GM11168 (cell line): Measurements from ENCODE around the gene GLRX5.

Source experiments
- in situ Hi-C: fragments of 300-500 bp; cut with MboI; formaldehyde crosslinking; loops from one replicate; pipeline ENCODE4 v1.12.0; 2022; ENCODE audit warnings: low sequenced_read_pairs; ENCODE audit not compliant: unreplicated experiment

The GLRX5 gene

DNA sequence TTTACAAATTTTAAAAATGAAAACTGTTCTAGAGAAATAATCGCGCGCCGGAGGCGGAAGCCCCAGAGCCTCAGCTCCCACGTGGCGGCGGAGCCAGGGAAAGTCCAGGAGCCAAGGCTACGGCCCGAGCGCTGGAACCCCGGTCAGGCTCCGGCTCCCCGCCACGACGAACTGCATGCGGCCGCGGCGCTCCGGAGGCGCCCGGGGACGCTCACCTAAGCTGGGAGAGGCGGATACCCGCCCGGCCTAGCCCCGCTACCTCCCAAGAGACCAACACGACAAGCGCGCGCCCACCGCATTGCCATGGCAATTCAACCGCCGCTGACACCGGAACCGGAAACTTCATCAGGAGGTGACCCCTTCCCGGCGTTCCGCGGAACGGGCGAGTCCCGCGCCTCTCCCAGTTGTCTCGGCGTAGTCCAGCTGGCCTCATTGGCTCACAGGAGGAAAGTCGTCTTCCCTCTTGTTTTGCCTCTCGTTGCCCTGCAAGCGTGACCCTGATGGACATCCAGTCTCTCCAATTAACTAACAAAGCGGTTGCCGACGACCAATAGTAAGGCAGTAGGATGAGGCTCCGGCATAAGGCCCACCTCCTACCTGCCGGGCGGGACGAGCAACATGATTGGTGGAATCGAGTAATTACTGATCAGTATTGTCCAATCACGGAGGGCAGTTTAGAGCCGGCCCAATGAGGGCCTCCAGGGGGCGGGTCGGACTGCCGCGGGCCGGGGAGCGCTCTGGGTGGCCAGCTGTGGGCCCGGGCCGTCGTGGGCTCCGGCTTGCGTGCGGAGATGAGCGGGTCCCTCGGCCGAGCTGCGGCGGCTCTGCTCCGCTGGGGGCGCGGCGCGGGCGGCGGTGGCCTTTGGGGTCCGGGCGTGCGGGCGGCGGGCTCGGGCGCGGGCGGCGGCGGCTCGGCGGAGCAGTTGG lies at the start of gene GLRX5:
Gene GLRX5, plus strand, starts transcription at position 752 of the 927 bp plus-strand sequence. Its CDS starts 40 bp downstream, at position 792.
- in situ Hi-C loops = loop anchor here (10.0 kb wide), 1 partner anchor 100 kb away; no protein-coding TSS in a partner anchor

DNA sequence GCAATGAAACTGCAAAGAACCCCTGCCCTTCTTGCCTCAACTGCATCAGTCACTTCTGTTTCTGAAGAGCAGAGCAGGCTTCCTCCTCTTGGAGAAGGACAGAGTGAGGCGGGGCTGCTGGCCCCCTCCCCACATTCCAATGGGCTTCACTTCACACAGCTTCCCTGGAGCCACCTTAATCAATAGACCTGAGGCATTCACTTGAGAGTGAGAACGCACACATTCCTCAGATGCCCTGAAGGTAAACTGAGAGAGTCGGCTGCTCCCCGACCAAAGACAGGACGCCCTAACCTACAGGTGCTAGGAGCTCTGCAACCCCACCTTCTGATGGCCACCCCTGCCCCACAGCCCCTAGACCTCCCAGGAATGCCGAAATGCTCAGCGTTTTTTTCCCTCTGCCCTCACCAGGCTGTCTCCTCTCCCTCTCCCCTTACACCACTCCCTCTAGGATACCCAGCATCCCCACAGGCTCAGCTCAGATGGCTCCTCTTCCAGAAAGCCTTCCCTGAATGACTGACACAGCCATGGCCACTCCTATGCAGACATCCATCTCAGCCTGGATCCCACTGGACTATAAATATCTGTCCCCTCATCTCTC lies 49.5 kb upstream of the GLRX5 start:
- in situ Hi-C loops = no loop called here

DNA sequence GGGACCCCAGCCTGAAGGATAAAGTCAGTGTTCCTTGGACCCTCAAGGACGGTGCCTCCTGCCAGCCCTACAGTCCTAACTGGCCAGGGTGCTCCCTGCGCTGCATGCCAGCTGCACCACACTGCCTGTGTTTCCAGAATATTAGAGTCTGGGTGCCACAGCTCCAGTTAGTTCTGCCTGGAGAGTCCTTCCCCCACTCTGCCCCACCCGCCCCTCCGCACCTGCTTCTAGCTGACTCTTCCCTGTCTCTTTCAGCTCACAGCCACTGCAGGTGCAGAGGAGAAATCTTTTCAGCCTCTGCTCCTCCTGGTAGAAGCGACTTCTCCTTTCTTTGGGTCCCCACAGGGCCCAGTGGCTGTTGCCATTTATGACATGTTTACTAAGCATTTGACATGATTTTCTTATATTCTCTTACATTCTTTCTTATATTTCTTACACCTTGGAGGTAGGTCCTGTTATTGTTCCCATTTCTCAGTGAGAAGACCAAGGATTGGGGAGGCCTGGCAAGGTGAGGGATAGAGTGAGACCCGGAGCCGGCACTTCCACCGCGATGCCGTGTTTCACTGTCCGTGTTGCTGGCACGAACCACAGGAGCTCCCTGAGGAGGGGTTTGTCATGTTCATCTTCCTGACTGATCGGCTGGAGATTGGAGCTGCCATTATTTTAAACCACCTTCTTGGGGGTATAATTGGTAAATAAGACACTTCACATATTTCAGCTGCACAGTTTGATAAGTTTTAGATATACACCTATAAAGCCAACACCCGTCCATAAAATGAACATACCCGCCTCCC lies 47.8 kb upstream of the GLRX5 start:
- in situ Hi-C loops = no loop called here

DNA sequence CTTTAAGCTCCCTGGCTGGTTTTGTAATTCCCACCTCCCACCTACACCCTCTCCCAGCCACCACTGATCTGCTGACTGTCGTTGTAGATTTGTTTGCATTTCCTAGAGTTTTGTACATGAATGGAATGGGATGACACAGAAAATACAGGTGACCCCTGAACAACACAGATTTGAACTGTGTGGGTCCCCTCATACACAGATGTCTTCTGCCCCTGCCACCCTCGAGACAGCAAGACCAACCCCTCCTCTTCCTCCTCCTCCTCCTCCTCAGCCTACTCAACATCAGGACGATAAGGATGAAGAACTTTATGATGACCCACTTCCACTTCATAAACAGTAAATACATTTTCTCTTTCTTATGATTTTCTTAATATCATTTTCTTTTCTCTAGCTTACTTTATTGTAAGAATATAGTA lies 47.2 kb upstream of the GLRX5 start:
- in situ Hi-C loops = no loop called here

DNA sequence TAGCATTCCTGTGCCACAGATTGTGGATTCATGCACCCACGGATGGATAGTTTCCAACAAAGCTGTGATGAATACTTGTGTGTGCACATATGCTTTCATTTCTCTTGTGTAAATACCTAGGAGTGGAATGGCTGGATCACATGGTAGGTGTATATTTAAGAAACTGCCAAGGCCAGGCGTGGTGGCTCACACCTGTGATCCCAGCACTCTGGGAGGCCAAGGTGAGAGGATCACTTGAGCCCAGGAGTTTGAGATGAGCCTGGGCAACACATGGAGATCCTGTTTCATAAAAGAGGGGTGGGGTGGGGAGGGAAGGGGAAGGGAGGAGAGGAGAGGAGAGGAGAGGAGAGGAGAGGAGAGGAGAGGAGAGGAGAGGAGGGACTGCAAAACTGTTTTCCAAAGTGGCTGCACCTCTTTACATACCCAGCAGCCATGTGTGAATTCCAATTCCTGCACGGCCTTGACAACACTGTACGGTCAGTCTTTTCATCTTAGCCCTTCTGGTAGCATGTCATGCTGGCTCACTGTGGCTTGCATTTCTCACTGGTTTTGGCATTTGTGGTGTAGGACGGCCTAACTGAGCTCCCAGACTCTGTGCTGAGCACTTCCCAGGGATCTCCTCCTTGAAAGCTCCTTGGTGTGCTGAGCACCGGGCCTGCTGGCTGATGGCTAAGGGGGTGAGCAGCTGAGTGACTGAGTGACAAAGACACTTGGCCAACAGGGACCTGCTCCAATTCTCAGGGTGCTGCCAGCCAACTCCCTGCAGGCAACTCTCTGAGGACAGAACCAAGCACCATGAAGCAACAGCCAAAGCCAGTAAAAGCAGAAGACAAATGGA lies 46.3 kb upstream of the GLRX5 start:
- in situ Hi-C loops = no loop called here

DNA sequence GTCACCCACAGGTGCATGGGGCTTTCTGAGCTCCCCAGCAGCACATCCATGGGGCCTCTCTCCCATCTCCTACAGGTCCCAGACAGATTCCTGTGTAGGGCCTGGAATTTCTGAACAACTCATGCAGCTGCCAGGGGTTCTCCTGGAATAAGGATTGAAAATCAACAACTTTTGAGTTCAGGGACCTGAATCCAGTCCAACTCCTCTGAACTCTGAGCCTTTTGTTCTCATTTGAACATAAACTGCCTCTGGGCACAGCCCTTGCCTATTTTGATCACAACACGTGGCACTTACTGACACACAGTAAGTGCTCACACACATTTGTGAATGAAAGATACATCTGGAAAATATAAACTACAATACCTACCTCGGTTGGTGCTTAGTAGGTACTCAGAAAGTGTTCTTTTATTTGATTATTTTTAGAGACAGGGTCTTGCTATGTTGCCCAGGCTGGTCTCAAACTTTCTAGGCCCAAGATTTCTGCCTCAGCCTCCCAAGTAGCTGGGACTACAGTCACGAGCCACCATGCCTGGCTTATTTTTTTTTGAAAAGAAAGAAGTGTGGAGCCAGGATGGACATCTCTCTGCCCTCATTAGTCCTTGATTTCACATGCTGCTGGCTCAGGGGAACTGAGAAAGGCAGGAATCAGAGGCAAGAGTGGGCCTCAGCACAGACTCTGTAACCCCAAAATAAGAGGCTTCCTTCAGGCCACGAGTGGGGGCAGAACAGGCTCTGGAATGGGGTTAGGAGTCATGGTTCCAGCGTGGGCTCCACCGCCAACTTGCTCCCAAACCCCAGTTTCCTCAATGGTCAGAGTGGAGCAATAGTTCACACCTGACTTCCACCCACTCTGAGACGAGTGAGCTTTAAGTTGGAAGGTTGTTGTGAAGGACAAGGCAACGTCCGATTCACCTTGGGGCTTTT lies 45.4 kb upstream of the GLRX5 start:
- in situ Hi-C loops = no loop called here

DNA sequence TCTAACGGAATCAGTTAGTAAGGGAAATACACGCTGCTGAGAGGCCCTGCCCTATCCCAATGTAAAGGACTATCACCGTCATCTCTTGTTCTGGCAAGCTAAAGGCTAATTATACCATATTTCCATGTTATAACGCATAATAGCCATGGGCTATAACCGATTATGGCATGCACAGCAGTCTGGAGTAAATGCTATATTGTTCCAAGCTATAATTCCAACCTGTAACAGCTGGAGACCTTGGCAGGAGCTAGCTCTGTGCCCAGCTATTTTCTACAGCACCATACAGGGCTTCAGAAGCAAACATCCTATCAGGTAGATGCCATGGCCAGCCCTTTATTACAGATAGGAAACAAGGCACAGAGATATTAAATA lies 44.7 kb upstream of the GLRX5 start:
- in situ Hi-C loops = no loop called here

DNA sequence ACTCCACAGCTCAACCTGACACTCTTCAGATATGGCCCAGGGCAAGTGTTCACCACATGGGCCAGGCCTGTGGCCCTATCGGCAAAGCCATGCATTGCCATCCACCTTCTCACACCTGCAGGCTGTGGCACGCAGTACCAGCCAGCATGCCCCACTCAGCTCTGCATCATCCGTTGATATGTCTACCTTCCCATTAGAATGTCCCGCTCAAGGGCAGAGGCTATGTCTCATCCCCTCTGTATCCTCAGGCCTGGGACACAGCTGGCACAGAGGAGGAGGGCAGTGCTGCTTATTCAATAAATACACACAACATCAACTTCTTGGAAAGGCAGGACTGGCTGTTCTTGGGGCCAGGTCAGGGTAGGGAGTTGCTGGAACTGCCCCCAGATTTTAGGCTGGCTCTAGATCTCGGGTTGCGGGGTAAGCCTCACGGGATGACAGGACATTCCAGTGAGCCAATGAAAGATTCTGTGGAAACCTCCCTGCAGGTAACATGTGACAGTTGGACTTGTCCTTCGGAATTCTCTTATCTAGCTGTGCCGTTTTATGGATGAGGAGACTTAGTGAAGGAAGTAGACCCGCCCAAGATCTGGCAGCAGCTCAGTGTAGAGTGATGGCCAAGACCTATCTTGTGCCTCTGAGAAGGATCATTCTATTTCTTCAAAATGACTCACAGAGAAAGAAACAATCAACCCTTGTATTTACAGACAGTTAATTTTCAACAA lies 44.0 kb upstream of the GLRX5 start:
- in situ Hi-C loops = no loop called here

DNA sequence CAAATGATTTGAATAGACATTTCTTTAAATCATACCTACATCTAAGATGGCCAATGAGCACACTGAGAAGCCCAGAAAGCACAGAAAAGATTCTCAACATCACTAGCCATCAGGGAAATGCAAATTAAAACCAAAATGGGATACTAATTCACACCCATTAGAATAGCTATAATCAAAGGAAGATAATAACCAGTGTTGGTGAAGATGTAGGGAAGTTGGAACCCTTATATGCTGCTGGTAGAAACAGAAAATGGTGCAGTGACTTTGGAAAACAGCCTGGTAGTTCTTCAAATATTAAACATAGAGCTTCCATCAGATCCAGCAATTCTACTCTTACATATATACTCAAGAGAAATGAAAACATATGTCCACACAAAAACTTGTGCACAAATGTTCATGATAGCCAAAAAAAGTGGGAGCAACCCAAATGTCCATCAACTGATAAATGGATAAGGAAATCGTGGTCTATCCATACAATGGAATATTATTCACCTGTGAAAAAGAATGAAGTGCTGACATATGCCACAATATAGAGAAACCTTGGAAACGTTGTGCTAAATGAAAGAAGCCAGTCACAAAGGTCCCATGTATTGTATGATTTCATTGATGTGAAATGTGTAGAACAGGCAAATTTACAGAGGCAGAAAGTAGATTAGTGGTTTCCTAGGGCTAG lies 42.8 kb upstream of the GLRX5 start:
- in situ Hi-C loops = no loop called here

DNA sequence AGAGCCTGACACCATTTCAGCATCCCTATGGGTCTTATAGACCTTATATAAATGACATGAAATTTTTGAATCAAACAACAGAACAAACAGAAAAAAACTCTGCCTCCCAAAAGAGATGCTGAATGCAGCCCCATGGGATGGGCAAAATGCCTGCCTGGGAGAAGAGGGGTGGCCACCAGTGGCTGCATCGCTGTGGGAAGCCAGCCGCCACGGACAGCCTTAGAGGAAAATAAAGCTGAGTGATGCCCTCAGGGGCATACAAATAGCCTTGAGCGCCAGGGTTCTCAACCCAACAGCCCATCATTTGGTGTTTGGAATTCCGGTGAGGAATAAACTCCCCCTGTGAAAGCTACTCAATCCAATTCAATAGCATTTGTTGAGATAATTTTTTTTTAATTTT lies 41.3 kb upstream of the GLRX5 start:
- in situ Hi-C loops = no loop called here

DNA sequence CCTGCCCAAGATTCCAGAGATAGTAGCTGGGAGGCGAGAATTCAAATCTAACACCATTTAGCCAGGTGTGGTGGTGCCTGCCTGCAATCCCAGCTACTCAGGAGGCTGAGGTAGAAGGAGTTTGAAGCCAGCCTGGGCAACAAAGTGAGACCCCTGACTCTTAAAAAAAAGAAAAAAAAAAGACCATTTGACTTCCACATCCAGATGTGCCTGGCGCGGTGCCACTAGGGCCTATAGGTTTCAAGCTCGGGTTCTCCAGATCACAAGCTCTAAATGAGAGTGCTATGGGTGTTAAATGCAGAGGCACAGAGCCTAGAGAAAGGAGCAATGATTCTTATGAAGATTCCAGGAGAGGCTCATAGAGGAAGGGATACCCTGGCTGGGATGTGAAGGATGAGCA lies 40.9 kb upstream of the GLRX5 start:
- in situ Hi-C loops = no loop called here

DNA sequence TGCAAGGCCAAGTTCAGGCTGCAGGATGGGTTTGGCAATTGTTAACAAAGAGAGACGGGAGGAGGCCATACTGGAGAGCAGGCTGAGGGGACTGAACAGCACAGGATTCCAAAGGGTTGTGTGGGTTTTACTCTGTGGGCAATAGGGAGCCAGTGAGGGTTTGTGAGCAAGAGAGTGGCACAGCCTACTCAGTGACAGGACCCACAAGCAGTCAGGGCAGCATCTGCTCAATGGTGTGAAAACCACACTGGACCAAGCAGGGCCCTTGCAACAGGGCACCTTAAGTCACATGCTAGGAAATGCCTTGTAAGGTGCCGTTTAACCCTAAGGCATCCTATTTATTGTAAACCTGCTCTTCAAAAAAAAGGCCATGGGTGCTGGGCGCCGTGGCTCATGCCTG lies 40.4 kb upstream of the GLRX5 start:
- in situ Hi-C loops = no loop called here

DNA sequence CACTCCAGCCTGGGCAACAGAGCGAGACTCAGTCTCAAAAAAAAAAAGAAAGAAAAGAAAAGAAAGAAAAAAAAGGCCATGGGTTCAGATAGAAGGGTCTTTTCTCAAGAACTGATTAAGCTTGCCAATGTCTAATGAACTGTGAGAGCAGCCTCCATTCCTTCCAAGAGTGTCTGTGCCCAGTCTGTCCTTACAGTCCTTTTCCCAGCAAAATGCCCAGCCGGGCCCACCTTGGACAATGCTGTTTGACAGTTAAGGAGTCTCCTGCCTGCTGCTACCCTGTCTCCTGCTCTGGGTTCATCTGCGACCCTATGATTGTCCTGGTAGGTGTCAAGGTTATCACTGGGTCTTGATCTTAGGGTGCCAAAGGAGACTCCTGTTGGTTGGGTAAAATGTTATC lies 39.8 kb upstream of the GLRX5 start:
- in situ Hi-C loops = no loop called here

DNA sequence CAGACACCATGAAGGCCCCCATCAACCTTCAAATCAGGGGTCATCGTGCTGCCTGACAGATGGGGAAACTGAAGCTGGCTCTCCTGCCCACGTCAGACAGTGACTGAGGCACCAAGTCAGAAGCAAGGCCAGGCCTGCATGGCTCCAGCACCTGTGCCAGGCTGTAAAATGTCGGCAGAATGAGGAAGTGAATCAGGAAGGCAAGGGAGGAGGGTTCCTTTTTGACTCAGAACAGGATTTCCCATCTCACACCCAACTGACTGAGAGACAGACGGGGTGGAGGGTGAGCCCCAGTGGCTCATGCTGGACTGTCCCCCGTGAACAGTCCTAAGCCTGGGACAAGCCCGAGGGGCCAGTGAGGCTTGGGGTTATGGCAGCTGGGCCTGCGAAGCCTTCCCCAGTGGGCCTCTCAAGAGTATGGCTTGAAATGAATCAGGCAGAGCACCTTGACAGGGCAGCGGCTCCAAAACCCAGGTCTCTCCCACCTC lies 39.3 kb upstream of the GLRX5 start:
- in situ Hi-C loops = no loop called here

DNA sequence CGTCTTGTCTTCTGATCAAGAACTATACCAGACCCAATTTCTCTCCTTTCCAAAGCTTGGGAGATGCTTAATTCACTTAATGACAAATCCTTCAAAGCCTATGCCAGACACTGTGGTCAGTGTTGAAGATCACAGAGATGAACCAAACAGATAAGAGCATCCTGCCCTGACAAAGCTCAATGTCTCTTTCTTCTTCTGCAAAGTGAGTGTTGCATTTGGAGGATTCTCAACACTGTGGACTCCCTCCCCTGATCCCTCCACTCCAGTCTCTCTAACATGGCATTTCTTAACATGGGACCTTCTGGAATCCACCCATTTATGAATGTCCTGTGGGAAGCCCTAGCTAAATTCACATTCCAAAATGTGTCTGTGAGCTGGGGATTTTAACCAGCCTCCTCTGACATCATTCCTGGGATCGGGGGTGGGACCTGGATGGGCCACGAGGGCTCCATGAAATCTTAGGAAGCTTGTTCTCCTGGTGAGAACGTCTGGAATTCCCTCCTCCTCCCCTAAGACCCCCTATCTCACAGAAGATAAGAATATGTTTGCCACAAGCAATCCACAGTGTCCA lies 38.7 kb upstream of the GLRX5 start:
- in situ Hi-C loops = no loop called here

DNA sequence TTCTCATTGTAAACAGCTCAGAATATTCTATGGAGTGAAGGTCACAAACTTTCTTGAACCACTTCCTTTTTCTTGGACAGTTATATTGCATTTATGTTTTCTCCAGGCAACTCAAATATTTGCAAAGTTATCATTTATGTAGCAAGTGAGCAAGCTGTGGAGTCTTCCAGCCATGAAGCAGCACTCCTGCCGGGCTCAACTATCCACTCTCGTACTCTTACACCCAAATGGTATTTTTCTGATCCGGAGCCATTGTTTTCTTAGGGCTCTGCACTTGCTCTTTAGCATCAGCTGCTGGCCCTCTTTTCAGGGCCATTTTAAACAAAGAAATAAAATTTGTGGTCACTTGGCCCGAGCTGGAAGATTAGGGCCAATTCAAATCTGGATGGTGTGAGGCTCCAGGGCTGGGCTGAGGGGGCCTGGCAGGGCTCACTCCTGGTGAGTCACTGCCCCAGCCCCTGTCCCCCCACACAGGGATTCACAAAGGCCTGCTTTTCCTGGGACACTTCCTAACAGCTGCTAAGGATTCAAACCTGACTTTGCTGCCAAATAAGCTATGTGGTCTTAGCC lies 38.1 kb upstream of the GLRX5 start:
- in situ Hi-C loops = no loop called here

DNA sequence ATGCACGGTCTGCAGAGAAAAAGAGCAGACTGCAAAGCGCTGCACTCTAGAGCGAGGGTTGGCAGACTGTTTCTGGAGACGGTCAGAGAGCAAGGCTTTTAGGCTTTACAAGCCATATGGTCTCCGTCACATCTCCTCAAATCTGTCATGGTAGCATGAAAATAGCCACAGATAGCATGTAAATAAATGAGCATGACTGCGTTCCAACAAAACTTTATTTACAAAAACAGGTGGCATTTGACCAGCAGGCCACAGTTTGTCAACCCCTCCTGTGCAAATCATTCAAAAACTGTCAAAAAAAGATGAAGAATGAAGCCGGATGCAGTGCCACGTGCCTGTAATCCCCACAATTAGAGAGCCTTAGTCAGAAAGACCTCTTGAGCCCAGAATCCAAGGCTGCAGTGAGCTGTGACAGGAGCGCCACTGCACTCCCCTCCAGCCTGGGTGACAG lies 37.3 kb upstream of the GLRX5 start:
- in situ Hi-C loops = no loop called here
